Motor neuron (in vitro differentiated cells): ENCODE measurements around the gene PLEKHH3. TPM values are rescaled to one million over a fixed set of nuclear protein-coding genes. Genes with fewer than 3 reads are reported as not detected.

Source experiments
- ATAC-seq, 8 experiments: fragments of 200-7000 bp; cut with Tn5 transposase; replicated peaks in 6 of 8; 2 replicates each; pipeline ENCODE4 v1.8.0; 2021; ENCODE audit warnings: mild to moderate bottlenecking in 8 of 8, moderate library complexity in 8 of 8
- H3K27ac ChIP-seq, 2 donors: fragments of 250-450 bp; sonication (Bioruptor Pico); 2 replicates each; pipeline ENCODE4 v1.9.0; 2021; ENCODE audit warnings: antibody characterized with exemption in 2 of 2, mild to moderate bottlenecking in 2 of 2, moderate library complexity in 1 of 2
- H3K4me1 ChIP-seq, 2 donors: fragments of 250-450 bp; sonication (Bioruptor Pico); replicated peaks in 1 of 2; 2 replicates each; pipeline ENCODE4 v1.6.1; 2021; ENCODE audit warnings: antibody characterized with exemption in 2 of 2, mild to moderate bottlenecking in 2 of 2, moderate library complexity in 1 of 2
- H3K4me3 ChIP-seq, 5 donors: fragments of 250-450 bp; sonication (Bioruptor Pico); 2 replicates each; pipeline ENCODE4 v1.9.0; 2021; ENCODE audit warnings: antibody characterized with exemption in 5 of 5, mild to moderate bottlenecking in 5 of 5, moderate library complexity in 4 of 5
- WGBS, 10 experiments: fragments of 450-650 bp; shearing (Covaris generic); methylation state at CpG; one replicate each; pipeline ENCODE4 v1.0.0; 2022; 5-methylcytosine and 5-hydroxymethylcytosine counted together
- in situ Hi-C, 9 experiments: fragments of 400-800 bp; cut with MboI; loops; one replicate each; pipeline ENCODE4 v1.15.0; 2021; ENCODE audit warnings: low sequenced_read_pairs in 9 of 9, low pct_unique_long_range_greater_than_20kb in 2 of 9; ENCODE audit not compliant: unreplicated experiment in 9 of 9
- total RNA-seq, 8 experiments: library from RNA; unstranded; fragments of 300-600 nt; gene quantifications; 2 replicates each; pipeline versions ENCODE4 v1.2.3 to v1.2.4, GENCODE V29; 2022

The PLEKHH3 gene
- total RNA-seq, 8 experiments from 2014 or later: 10.1 to 24.2 (median 20.6) TPM

DNA sequence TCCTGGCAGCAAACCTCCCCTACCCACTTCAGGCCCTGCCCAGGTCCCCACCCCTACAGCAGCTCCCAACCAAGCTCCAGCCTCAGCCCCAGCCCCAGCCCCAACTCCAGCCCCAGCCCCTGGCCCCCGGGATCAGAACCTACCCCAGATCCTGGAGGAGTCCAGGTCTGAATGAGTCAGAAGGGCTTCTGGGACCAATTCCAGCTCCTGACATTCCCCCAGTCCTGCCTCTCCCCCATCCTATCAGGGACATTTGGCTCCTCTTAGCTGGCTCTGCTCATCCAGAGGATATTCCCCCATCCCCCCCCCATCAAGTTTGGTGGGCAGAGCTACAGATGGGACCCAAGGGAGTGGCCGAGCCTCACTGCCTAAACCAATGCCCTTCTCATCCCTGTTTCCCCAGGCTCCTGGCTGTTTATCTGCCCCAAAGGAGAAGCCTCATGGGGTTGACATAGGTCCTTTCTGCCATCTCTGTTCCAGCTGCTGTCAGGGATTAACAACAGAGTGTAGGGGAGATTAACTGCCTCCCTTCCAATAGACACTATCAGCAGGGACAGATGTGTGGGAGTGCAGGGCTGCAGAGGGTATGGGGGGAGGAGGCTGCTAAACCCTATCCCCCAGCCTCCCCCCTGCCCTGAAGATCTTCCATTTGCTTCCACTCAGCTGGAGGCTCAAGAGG is 22.1 kb upstream of the PLEKHH3 start:
- H3K4me1 ChIP-seq: peaks cover 3 to 6% of the 10 kb centered on the region in 2 donors
- WGBS, 10 experiments: no CpG with 5 or more reads among the region's 2 CpGs
- no peak overlapping the region for H3K4me3 ChIP-seq
- in situ Hi-C loops: no loop called here
- H3K27ac ChIP-seq: peak overlapping the region; percentile 34 to 44
- ATAC-seq: peak in 5 of 8 experiments; percentile 13 to 49 (median 48)

DNA sequence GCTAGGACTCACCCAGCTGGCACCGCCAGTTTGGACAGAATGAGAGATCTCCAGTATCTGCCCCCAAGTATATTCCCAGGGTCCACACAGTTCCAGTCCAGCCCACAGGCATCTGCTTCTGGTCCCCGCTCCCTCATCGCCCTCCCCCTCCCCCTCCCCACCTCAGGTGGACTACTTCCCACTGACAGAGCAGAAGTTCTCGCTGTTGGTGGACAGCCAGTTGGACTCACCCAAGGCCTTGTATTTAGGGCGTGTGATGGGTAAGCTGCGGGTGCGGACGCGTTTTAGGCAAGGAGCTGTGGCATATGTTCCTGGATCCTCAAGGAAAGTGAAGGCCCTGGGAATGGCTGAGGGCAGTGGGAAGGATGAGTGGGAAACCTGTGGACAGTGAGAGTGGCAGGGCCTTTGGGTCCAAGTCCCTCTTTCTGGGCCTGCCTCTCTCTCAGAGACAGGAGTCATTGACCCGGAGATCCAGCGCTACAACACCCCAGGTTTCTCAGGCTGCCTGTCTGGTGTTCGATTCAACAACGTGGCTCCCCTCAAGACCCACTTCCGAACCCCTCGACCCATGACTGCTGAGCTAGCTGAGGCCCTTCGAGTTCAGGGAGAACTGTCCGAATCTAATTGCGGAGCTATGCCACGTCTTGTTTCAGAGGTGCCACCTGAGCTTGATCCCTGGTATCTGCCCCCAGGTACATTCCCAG is 20.5 kb upstream of the PLEKHH3 start:
- in situ Hi-C loops: no loop called here
- WGBS, 10 experiments: 80 to 100% (median 92%) methylated on average over 1 to 12 of the region's 19 CpGs; no CpG with 5 or more reads in 2 of the 10 experiments

DNA sequence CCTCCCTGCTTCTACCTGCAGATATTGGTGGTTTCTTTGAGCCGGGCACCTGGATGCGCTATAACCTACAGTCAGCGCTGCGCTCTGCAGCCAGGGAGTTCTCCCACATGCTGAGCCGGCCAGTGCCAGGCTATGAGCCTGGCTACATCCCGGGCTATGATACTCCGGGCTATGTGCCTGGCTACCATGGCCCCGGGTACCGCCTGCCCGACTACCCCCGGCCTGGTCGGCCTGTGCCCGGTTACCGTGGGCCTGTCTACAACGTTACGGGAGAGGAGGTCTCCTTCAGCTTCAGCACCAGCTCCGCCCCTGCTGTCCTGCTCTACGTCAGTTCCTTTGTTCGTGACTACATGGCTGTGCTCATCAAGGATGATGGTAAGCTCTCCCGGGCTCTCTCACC is 18.7 kb upstream of the PLEKHH3 start:
- H3K4me3 ChIP-seq: no peak overlapping the region
- in situ Hi-C loops: no loop called here
- H3K27ac ChIP-seq: no peak overlapping the region
- WGBS, 10 experiments: 94 to 100% (median 97%) methylated on average over 1 to 10 of the region's 20 CpGs; no CpG with 5 or more reads in 6 of the 10 experiments
- peaks cover 3 to 6% of the 10 kb centered on the region in 2 donors for H3K4me1 ChIP-seq
- ATAC-seq: peak in 2 of 8 experiments; percentile 6 to 11

More for the DNA sequence above, 20.5 kb upstream of the PLEKHH3 start:
- H3K4me1 ChIP-seq: peaks cover 3 to 6% of the 10 kb centered on the region in 2 donors
- H3K4me3 ChIP-seq: no peak overlapping the region
- ATAC-seq: no peak
- no peak overlapping the region for H3K27ac ChIP-seq

DNA sequence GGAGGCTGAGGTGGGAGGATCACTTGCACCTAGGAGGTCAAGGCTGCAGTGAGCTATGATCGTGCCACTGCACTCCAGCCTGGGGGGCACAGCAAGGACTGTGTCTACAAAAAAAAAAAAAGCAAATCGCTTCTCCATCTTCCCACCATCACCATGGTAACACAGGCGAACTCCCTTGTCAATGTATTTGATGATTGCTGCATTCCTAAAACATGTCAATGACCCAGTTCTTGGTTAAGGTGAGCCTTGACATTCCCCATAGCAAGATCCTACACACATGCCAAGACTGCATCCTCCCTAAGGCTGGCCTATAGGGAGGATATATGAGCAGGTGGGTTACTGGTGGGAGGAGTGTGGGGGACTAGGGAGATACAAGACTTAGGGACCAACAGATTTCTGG is 17.7 kb upstream of the PLEKHH3 start:
- 57 to 100% (median 96%) methylated on average over 1 to 2 of the region's 3 CpGs; no CpG with 5 or more reads in 6 of the 10 experiments for WGBS, 10 experiments
- no peak for ATAC-seq

DNA sequence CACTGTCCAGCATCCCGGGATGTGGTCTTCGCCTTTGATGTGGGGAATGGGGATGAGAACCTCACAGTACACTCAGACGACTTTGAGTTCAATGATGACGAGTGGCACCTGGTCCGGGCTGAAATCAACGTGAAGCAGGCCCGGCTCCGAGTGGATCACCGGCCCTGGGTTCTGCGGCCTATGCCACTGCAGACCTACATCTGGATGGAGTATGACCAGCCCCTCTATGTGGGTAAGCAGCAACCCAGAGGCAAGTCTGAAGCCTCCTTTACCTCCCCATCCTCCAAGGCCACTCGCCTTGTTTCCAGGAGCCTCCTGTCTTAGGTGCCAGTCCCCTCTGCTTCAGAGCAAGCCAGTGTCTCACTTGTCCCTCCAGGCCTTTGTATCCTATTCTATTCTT is 15.7 kb upstream of the PLEKHH3 start:
- ATAC-seq: no peak
- Histone ChIP-seq H3K4me1 (no peaks in the 10 kb centered on the region), H3K4me3 (no peak overlapping the region), H3K27ac (no peak overlapping the region)
- in situ Hi-C loops: no loop called here
- WGBS, 10 experiments: 66 to 96% (median 89%) methylated on average over 3 to 11 of the region's 11 CpGs; no CpG with 5 or more reads in 3 of the 10 experiments

More for the DNA sequence above, 17.7 kb upstream of the PLEKHH3 start:
- in situ Hi-C loops: no loop called here
- Histone ChIP-seq H3K4me1 (peaks cover 3 to 6% of the 10 kb centered on the region in 2 donors), H3K4me3 (no peak overlapping the region), H3K27ac (no peak overlapping the region)

DNA sequence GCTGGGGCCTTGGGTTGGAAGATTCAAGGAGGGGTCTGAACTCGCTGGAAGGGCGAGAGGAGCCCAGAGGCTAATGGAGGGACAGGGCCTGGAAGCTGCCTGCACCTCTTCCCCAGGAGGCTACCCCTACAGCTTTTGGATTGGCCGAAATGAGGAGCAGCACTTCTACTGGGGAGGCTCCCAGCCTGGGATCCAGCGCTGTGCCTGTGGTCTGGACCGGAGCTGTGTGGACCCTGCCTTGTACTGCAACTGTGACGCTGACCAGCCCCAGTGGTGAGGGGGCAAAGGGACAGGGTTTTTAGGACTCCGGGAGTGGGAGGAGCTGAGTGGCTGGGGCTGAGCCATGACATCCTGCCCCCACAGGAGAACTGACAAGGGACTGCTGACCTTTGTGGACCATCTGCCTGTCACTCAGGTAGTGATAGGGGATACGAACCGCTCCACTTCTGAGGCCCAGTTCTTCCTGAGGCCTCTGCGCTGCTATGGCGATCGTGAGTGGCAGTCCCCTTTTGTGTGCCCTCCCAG is 14.3 kb upstream of the PLEKHH3 start:
- in situ Hi-C loops: no loop called here
- no peak for ATAC-seq
- WGBS, 10 experiments: 85 to 100% methylated on average over 3 to 5 of the region's 12 CpGs; no CpG with 5 or more reads in 8 of the 10 experiments

DNA sequence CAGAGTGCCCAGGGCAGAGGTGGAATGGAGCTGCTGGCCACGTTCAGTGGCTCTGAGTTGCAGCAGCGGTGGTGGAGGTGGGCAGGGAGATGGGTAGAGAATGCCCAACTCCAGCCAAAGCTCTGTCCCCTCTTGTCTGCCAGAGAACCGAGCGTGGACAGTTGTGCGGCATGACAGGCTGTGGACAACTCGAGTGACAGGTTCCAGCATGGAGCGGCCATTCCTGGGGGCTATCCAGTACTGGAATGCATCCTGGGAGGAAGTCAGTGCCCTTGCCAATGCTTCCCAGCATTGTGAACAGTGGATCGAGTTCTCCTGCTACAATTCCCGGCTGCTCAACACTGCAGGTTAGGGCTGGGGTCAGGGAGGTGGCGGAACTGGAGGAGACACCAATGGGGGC is 13.8 kb upstream of the PLEKHH3 start:
- no peak for ATAC-seq
- H3K4me3 ChIP-seq: no peak overlapping the region
- in situ Hi-C loops: no loop called here
- 20 to 92% (median 83%) methylated on average over 1 to 7 of the region's 10 CpGs; no CpG with 5 or more reads in 5 of the 10 experiments for WGBS, 10 experiments
- no peak overlapping the region for H3K27ac ChIP-seq
- no peaks in the 10 kb centered on the region for H3K4me1 ChIP-seq

More for the DNA sequence above, 14.3 kb upstream of the PLEKHH3 start:
- H3K4me1 ChIP-seq: no peaks in the 10 kb centered on the region
- no peak overlapping the region for H3K27ac ChIP-seq
- no peak overlapping the region for H3K4me3 ChIP-seq

DNA sequence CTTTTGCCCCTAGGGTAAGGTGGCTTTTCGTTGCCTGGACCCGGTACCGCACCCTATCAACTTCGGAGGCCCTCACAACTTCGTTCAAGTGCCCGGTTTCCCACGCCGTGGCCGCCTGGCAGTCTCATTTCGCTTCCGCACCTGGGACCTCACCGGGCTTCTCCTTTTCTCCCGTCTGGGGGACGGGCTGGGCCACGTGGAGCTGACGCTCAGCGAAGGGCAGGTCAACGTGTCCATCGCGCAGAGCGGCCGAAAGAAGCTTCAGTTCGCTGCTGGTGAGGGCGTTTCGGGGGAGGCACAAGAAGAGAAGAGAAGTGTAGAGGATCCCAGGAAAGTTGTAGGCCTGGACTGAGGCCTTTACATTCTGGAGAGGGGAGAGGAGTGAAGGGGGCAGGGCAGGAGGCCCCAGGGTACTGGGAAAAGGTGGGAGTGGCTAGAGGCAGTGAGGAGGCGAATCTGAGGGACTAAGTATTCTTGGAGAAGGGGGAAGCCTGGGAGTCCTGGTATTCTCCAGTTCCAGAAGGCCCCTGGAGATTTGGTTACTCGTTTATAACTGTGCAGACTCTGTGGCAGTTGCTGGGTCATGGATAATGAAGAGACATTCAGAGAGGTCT is 11.0 kb upstream of the PLEKHH3 start:
- ATAC-seq: no peak
- H3K4me3 ChIP-seq: no peak overlapping the region
- in situ Hi-C loops: no loop called here
- peaks cover 7 to 8% of the 10 kb centered on the region in 2 donors for H3K4me1 ChIP-seq
- WGBS, 10 experiments: 69 to 88% (median 83%) methylated on average over 1 to 13 of the region's 27 CpGs; no CpG with 5 or more reads in 5 of the 10 experiments
- H3K27ac ChIP-seq: no peak overlapping the region

DNA sequence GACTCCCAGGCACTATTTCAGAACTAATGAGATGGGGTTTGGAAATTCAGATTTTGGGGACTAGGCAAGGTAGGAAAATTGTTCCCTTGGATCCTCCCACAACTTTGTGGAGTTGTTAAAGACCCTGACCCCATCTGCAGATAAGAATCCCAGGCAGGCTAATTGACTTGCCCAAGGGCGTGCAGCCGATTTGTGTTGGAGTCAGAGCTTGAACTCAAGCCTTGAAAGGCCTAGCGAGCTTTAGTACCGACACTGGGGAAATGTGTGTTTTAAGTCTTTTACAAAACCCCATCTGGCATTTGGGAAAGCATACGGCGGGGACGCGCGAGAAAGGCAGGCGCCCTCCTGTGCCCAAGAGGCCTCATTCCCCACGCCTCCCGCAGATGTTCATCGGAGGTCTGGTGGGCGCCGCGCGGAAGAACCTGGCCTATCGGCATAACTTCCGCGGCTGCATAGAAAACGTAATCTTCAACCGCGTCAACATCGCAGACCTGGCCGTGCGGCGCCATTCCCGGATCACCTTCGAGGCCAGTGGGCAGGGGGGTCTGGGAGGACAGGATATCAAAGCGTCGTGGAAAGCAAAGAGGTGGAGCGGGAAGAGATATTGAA is 9.8 kb upstream of the PLEKHH3 start:
- H3K4me1 ChIP-seq: peaks cover 10 to 11% of the 10 kb centered on the region in 2 donors
- H3K4me3 ChIP-seq: no peak overlapping the region
- in situ Hi-C loops: no loop called here
- ATAC-seq: no peak
- no peak overlapping the region for H3K27ac ChIP-seq
- WGBS, 10 experiments: 83 to 100% (median 96%) methylated on average over 2 to 24 of the region's 32 CpGs; no CpG with 5 or more reads in 1 of the 10 experiments

DNA sequence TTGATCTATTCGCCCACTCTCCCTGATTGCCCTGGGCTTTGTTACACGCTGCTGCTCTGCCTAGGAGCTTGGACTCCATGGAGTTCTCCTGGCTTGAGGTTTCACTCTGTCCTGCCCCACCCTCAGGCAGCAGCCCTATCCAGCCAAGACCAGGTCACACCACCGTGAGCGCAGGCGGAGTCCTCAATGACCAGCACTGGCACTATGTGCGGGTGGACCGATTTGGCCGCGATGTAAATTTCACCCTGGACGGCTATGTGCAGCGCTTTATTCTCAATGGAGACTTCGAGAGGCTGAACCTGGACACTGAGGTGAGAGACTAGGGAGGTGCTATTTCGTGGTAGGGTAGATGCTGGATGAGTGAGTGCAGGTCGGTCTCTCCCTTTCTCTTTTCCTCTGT is 9.0 kb upstream of the PLEKHH3 start:
- no peak for ATAC-seq
- Histone ChIP-seq H3K4me3 (no peak overlapping the region), H3K4me1 (peaks cover 10 to 14% of the 10 kb centered on the region in 2 donors), H3K27ac (no peak overlapping the region)
- in situ Hi-C loops: no loop called here
- WGBS, 10 experiments: 95 to 100% (median 97%) methylated on average over 2 to 9 of the region's 14 CpGs; no CpG with 5 or more reads in 4 of the 10 experiments

DNA sequence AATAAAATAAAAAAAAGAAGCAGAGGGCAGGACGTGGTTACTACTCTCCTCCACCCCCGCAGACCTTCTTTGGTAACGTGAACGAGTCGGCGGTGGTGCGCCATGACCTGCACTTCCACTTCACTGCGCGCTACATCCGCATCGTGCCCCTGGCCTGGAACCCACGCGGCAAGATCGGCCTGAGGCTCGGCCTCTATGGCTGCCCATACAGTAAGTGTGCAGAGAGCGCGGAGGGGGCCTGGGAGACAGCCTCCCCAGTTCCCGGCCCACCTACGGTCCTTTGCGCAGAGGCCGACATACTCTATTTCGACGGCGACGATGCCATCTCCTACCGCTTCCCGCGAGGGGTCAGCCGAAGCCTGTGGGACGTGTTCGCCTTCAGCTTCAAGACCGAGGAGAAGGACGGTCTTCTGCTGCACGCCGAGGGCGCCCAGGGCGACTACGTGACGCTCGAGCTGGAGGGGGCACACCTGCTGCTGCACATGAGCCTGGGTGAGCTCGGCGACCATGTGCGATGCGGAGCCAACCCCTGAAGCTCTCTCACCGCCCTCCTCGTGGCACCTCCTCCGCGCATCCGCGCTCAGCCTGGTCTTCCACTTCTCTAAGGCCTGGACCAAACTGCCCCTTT is 8.2 kb upstream of the PLEKHH3 start:
- H3K4me3 ChIP-seq: no peak overlapping the region
- ATAC-seq: no peak
- H3K27ac ChIP-seq: no peak overlapping the region
- in situ Hi-C loops: no loop called here
- 80 to 100% (median 94%) methylated on average over 1 to 17 of the region's 50 CpGs; no CpG with 5 or more reads in 3 of the 10 experiments for WGBS, 10 experiments
- peaks cover 17 to 22% of the 10 kb centered on the region in 2 donors for H3K4me1 ChIP-seq

DNA sequence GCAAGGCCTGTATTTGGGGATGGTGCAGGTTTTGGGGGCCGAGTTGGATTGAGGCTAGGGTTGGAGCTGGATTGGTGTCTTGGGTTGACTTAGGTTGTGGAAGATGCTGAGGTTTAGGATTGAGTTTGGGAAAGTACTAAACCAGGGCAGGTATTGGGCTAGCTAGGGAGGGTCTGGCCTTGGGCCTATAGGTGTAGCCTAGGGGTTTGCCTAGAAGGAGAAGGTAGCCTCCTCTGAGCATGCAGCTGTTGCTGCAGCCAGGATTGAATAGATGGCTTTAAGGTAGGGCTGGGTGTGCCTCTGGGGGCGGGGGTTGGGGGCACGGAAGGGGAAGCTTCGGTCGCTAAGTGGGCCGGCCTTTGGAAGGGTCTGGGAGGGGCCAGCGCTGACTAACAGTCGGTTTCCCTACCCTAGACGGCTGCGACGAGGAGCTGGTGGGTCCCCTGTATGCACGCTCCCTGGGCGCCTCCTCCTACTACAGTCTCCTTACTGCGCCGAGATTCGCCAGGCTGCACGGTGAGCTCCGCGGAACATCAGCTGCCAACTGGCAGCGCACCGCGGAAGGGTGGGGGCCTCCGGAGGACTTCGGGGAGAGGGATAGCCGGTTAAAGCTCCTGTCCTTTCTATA is 6.7 kb upstream of the PLEKHH3 start:
- 0 to 13% methylated on average over 1 to 6 of the region's 25 CpGs; no CpG with 5 or more reads in 8 of the 10 experiments for WGBS, 10 experiments
- ATAC-seq: peak in 1 of 8 experiments; percentile 2
- in situ Hi-C loops: no loop called here
- Histone ChIP-seq H3K4me1 (peaks cover 24 to 34% of the 10 kb centered on the region in 2 donors), H3K27ac (peak overlapping the region; percentile 76 to 88), H3K4me3 (peak overlapping the region; percentile 76 to 97 (median 85))
